GM19455 (cell line): ENCODE measurements around the gene CADM4.
"Not testable (repeated sequence)": the region's sequence is repeated elsewhere in the genome, so short reads cannot be mapped to it uniquely, and the experiment has no call there.

Experiments
- ATAC-seq: cut with Tn5 transposase; IDR thresholded peaks from one replicate; pipeline ENCODE4 v1.9.1; 2021; ENCODE audit not compliant: unreplicated experiment

Gene CADM4

DNA sequence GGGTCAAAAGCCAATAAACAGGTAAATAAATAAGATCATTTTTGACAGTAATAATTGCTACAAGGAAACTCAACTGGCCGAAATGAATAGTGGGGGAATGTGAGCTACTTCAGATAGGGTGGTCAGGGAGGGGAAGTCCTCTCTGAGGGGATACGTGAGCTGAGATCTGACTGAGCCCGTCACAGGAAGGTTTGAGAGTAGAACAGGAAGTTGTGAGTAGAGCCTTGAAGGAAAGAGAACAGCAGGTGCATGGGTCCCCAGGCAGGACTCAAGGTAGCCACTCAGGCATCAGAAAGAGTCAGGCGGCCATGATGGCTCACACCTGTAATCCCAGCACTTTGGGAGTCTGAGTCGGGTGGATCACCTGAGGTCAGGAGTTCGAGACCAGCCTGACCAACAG lies 50.0 kb downstream of the CADM4 start:
- ATAC-seq, result no peak

GRCh38 chr19:43589277-43589676 lies 50.4 kb downstream of the CADM4 start:
- no peak for ATAC-seq

GRCh38 chr19:43587029-43587428 lies 52.6 kb downstream of the CADM4 start:
- ATAC-seq, result not testable (repeated sequence)

- ATAC-seq, result no peak
These were observed 53.3 kb downstream of the CADM4 start for GRCh38 chr19:43586346-43586745.

DNA sequence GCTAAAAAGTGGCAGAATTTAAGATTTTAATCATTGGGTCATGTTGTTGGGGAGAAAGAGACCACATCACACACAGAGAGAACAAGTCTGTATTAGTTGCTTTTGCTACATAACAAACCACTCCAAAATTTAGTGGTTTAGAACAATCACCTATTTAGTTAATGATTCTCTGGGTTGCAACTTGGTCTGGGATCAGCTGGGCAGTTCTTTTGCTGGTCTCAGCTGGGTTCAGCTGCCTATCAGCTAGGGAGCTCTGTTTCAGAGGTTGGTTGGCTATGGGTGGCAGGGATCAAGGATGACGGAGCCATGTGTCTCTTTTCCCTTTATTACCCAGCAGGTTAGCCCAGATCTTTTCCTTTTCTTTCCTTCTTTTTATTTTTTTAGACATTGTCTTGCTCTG lies 55.2 kb downstream of the CADM4 start:
- ATAC-seq, result no peak

DNA sequence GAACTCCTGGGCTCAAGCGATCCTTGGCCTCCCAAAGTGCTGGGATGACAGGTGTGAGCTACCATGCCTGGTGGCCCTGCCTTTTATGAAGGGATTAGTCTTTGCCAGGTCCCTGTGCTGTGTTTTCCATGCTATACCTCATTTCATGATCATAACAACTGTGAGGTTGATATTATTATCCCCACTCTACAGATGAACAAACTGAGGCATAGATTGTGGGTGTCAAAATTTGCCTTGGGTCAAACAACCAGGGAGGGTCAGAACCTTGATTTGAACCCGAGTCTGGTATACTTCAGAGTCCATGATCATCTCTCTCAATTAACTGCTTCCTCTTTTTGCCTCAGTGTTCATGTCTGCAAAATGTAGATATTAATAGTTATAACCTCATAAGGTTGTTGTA lies 57.2 kb downstream of the CADM4 start:
- no peak for ATAC-seq

GRCh38 chr19:43581467-43581866 lies 58.2 kb downstream of the CADM4 start:
- ATAC-seq, result no peak

GRCh38 chr19:43578787-43579186 lies 60.9 kb downstream of the CADM4 start:
- no peak for ATAC-seq

DNA sequence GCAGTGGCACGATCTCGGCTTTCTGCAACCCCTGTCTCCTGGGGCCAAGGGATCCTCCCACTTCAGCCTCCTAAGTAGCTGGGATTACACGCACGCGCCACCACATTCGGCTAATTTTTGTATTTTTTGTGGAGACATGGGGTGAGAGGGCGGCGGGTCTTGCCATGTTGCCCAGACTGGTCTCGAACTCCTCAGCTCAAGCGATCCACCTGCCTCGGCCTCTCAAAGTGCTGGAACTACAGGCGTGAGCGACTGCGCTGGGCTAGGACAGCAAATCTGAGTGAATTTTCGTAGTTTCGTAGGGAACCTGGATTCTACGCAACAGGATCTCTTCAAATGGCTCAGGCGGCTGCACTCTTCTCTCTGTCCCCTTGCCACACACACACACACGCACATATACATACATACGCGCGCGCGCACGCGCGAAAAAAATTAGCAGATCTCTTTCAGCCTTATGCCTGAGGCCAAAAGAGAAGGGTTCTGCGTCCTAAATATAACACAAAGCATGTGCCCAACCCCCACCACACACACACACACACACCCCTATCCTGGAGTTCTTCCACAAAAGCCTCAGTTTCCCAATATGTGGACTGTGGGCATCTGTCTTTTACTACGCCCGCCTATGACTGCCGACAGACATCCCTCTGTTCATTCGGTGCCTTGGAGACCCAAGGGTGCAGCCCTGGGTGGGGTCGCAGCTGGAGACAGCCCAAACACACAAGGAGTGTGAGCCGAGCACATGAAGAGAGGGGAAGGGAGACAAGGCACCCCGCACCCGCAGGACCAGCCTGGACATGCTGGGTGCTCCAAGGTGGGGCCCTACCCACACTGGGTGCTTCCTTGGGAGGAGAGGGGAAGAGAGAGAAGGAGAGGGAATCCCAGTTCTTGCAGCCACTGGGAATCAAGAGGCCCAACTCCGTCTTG lies 63.4 kb downstream of the CADM4 start:
- peak; percentile 3 for ATAC-seq

DNA sequence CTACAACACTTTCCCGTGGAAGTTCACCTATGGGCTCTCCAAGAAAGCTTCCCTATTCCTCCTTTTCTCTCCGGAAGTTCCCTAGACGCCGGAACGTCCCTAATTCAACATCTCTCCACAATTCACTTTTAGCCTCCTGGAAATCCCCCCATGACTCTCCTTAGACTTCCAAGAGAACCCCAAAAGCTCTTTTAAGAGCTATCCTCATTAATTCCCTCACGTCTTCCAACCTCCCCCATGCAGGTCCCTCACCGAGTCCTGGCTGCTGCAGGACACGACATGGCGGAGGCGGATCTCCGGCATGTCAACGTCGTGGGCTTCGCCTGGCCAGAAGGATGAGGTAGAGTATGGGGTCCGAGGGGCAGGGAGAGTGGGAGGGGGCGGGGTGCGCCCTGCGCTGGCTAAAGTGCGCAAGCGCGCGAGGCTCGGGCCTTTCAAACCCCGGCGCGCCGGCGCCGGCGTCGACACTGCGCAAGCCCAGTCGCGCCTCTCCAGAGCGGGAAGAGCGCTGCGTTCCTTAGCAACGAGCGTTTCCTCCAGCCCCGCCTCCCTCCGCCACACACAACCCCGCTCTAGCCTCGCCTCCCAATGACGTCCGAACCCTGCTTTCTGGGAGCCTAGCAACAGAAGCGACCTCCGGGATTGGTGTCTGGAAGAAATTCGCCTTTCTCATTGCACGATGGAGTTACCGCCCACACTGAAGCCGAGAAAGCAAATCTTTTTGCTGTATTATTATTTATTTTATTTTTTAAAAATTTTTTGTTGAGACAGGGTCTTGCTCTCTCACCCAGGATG lies 64.3 kb downstream of the CADM4 start, which contains the start of the genes PINLYP and XRCC1:
Gene PINLYP, plus strand, starts transcription at position 646 of the 795 bp plus-strand sequence. CDS start 1,391 bp downstream, outside the sequence.
Gene XRCC1, minus strand, starts transcription at position 372 of the 795 bp plus-strand sequence. Its CDS starts 69 bp downstream, at position 303.
- ATAC-seq, result peak; percentile 95

DNA sequence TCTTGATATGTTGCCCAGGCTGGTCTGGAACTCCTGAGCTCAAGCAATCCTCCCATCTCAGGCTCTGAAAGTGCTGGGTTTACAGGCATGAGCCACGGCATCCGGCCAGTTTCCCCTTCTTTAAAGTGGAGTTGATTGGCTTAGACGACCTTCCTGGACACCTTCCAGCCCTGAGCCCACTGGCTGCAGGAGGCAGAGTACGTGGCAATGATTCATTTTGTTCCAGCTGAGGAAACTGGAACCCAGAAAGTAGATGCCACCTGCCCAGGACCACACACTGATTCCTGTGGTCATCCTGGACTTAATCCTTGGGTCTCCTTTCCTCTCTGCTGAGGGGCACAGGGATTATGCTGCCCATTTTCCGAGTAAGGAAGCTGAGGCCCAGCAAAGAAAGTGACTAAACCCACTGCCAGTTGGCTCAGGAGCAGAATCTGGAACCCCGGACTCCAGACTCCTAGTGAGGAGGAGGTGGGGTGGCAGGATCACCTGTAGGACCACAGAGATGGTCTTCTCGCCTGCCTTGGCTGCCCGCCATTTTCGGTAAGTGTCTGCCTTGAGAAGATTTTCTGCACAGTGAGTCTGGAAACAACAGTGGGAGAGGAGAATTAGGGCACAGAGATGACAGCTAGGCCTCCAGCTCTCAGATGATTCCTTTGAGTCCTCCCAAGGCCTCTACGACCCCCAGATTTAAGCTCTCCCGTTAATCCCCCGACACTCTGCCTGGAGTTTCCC lies 65.1 kb downstream of the CADM4 start:
- ATAC-seq, result no peak
